Hepatocyte (in vitro differentiated cells): ENCODE results near the gene ANAPC16.

Experiments used
- EZH2 ChIP-seq: fragments of 200-600 bp; sonication (generic); IDR thresholded peaks from 2 replicates; pipeline ENCODE4 v1.6.1; 2016; ENCODE audit warnings: antibody characterized with exemption, mild to moderate bottlenecking, borderline replicate concordance
- EZH2phosphoT487 ChIP-seq: fragments of 200-600 bp; sonication (generic); IDR thresholded peaks from one replicate; pipeline ENCODE4 v1.6.1; 2018; ENCODE audit warnings: antibody characterized with exemption, mild to moderate bottlenecking, low read depth, moderate library complexity; ENCODE audit not compliant: unreplicated experiment, severe bottlenecking
- TF ChIP-seq, protein P1 (sequence below): fragments of 200-600 bp; sonication (generic); IDR thresholded peaks from 2 replicates; pipeline ENCODE4 v1.5.1; 2016; ENCODE audit warnings: antibody characterized with exemption, mild to moderate bottlenecking; ENCODE audit not compliant: poor library complexity

GRCh38 chr10:72194949-72195348, 20.9 kb upstream of the ANAPC16 start:
- TF ChIP-seq EZH2 (no peak), EZH2phosphoT487 (no peak)
- TF ChIP-seq, protein P1, sequence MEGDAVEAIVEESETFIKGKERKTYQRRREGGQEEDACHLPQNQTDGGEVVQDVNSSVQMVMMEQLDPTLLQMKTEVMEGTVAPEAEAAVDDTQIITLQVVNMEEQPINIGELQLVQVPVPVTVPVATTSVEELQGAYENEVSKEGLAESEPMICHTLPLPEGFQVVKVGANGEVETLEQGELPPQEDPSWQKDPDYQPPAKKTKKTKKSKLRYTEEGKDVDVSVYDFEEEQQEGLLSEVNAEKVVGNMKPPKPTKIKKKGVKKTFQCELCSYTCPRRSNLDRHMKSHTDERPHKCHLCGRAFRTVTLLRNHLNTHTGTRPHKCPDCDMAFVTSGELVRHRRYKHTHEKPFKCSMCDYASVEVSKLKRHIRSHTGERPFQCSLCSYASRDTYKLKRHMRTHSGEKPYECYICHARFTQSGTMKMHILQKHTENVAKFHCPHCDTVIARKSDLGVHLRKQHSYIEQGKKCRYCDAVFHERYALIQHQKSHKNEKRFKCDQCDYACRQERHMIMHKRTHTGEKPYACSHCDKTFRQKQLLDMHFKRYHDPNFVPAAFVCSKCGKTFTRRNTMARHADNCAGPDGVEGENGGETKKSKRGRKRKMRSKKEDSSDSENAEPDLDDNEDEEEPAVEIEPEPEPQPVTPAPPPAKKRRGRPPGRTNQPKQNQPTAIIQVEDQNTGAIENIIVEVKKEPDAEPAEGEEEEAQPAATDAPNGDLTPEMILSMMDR: no peak
